H1 (cell line): ENCODE results near the gene PPBP. TPM values are rescaled to one million over a fixed set of nuclear protein-coding genes. Genes with fewer than 3 reads are reported as not detected.

ENCODE experiments used
- CTCF ChIA-PET: fragments of 300-600 bp; sonication (Branson Sonifier 250); formaldehyde crosslinking; loops from one replicate; lab custom pipeline; 2021; ENCODE audit not compliant: partially characterized antibody; lab: Charles Lee
- POLR2A ChIA-PET: fragments of 300-600 bp; sonication (Branson Sonifier 250); formaldehyde crosslinking; loops from one replicate; lab custom pipeline; 2021; ENCODE audit warnings: inconsistent platforms; ENCODE audit not compliant: partially characterized antibody; lab: Charles Lee
- DNase-seq, 2 experiments: peaks; one replicate each; pipeline versions ENCODE4 v3.0.0 to v3.0.0-alpha.2; 2010 to 2022; ENCODE audit warnings: low spot score in 2 of 2, low read depth in 1 of 2, mixed read lengths in 1 of 2
- FAIRE-seq: peaks from 2 replicates; lab custom pipeline; 2011; peaks lifted over from hg19 to GRCh38; lab: Jason Lieb, UNC
- H2AFZ ChIP-seq: 2 replicates; pipeline ENCODE4 v1.8.1; 2012; ENCODE audit warnings: low read length, inconsistent platforms
- H2AK5ac ChIP-seq: 2 replicates; pipeline ENCODE4 v1.6.1; 2013; ENCODE audit warnings: low read depth, low read length
- H2BK120ac ChIP-seq: replicated peaks from 2 replicates; pipeline ENCODE3; 2013; ENCODE audit warnings: low read depth, low read length, inconsistent platforms
- H2BK12ac ChIP-seq: 2 replicates; pipeline ENCODE4 v1.6.1; 2013; ENCODE audit warnings: low read depth, low read length
- H2BK15ac ChIP-seq: 2 replicates; pipeline ENCODE4 v1.6.1; 2013; ENCODE audit warnings: low read length
- H2BK20ac ChIP-seq: 2 replicates; pipeline ENCODE4 v1.6.1; 2013; ENCODE audit warnings: low read length
- H2BK5ac ChIP-seq: 2 replicates; pipeline ENCODE4 v1.6.1; 2013; ENCODE audit warnings: low read depth, low read length
- H3K14ac ChIP-seq: 2 replicates; pipeline ENCODE4 v1.6.1; 2013; ENCODE audit warnings: inconsistent platforms; ENCODE audit not compliant: insufficient read length
- H3K18ac ChIP-seq: 2 replicates; pipeline ENCODE4 v1.6.1; 2013; ENCODE audit warnings: low read length; ENCODE audit errors: extremely low read depth
- H3K23ac ChIP-seq: 2 replicates; pipeline ENCODE4 v1.6.1; 2013; ENCODE audit warnings: inconsistent platforms; ENCODE audit not compliant: insufficient read length
- H3K23me2 ChIP-seq: 2 replicates; pipeline ENCODE4 v1.6.1; 2013; ENCODE audit warnings: low read depth, low read length
- H3K27ac ChIP-seq: 2 replicates; pipeline ENCODE4 v1.6.1; 2011; ENCODE audit warnings: low read depth, low read length, inconsistent platforms
- H3K27me3 ChIP-seq, 4 experiments: replicated peaks in 1 of 4; 1 replicate in 1 of 4; 2 replicates in 3 of 4; pipeline versions ENCODE4 v1.6.1 to v1.8.1; 2011 to 2013; ENCODE audit warnings: low read length in 3 of 4, mild to moderate bottlenecking in 3 of 4, inconsistent platforms in 2 of 4, mixed read lengths in 2 of 4, moderate library complexity in 1 of 4; ENCODE audit not compliant: control insufficient read depth in 3 of 4, insufficient read depth in 3 of 4; ENCODE audit errors: extremely low read depth in 1 of 4
- H3K36me3 ChIP-seq, 4 experiments: 2 replicates each; pipeline versions ENCODE4 v1.6.1 to v1.8.1; 2011 to 2013; ENCODE audit warnings: mild to moderate bottlenecking in 4 of 4, low read length in 3 of 4, moderate library complexity in 2 of 4, control low read depth in 1 of 4, inconsistent platforms in 1 of 4; ENCODE audit not compliant: insufficient read depth in 4 of 4, control insufficient read depth in 2 of 4
- H3K4ac ChIP-seq: replicated peaks from 2 replicates; pipeline ENCODE3; 2013; ENCODE audit warnings: low read length, low read depth, mixed read lengths, inconsistent platforms; ENCODE audit not compliant: insufficient read length
- H3K4me1 ChIP-seq, 4 experiments: replicated peaks in 1 of 4; 1 replicate in 1 of 4; 2 replicates in 3 of 4; pipeline versions ENCODE4 v1.6.1 to v1.8.1; 2011 to 2013; ENCODE audit warnings: low read length in 3 of 4, inconsistent platforms in 2 of 4, mixed read lengths in 1 of 4; ENCODE audit not compliant: insufficient read depth in 4 of 4, control insufficient read depth in 3 of 4
- H3K4me2 ChIP-seq, 2 experiments: 2 replicates each; pipeline versions ENCODE4 v1.6.1 to v1.8.1; 2011 to 2013; ENCODE audit warnings: low read depth in 2 of 2, low read length in 2 of 2, control low read depth in 1 of 2, inconsistent platforms in 1 of 2, mild to moderate bottlenecking in 1 of 2; ENCODE audit not compliant: insufficient read depth in 1 of 2
- H3K4me3 ChIP-seq, 4 experiments: fragments of 200-600, 300-600 bp in 1 of 4; sonication (generic), shearing (Covaris generic), sonication (Bioruptor Twin) in 1 of 4; 2 replicates each; pipeline versions ENCODE4 v1.5.1 to v1.8.1; 2011 to 2016; ENCODE audit warnings: low read length in 4 of 4, low read depth in 3 of 4, control low read depth in 2 of 4, inconsistent platforms in 2 of 4, mild to moderate bottlenecking in 2 of 4, mixed read lengths in 1 of 4, moderate library complexity in 1 of 4; ENCODE audit not compliant: insufficient read depth in 2 of 4; ENCODE audit errors: extremely low read depth in 1 of 4
- H3K56ac ChIP-seq: replicated peaks from 2 replicates; pipeline ENCODE3; 2013; ENCODE audit warnings: low read depth, mild to moderate bottlenecking, mixed read lengths, low read length, inconsistent platforms; ENCODE audit not compliant: insufficient read length
- H3K79me1 ChIP-seq: 2 replicates; pipeline ENCODE4 v1.6.1; 2013; ENCODE audit warnings: low read depth, low read length, control low read depth
- H3K79me2 ChIP-seq, 2 experiments: 2 replicates each; pipeline versions ENCODE4 v1.6.1 to v1.8.1; 2012 to 2013; ENCODE audit warnings: low read length in 2 of 2, mild to moderate bottlenecking in 2 of 2, inconsistent platforms in 1 of 2; ENCODE audit not compliant: insufficient read depth in 2 of 2, control insufficient read depth in 1 of 2
- H3K9ac ChIP-seq, 4 experiments: replicated peaks in 1 of 4; 1 replicate in 1 of 4; 2 replicates in 3 of 4; pipeline versions ENCODE4 v1.6.1 to v1.8.1; 2011 to 2013; ENCODE audit warnings: low read depth in 3 of 4, low read length in 3 of 4, control low read depth in 2 of 4, mild to moderate bottlenecking in 2 of 4, moderate library complexity in 2 of 4, inconsistent platforms in 1 of 4; ENCODE audit errors: extremely low read depth in 1 of 4
- H3K9me3 ChIP-seq, 2 experiments: 2 replicates each; pipeline versions ENCODE4 v1.6.1 to v1.8.1; 2012 to 2013; ENCODE audit warnings: mild to moderate bottlenecking in 2 of 2, moderate library complexity in 2 of 2, control low read depth in 1 of 2, inconsistent platforms in 1 of 2, low read depth in 1 of 2, low read length in 1 of 2, mixed read lengths in 1 of 2; ENCODE audit not compliant: insufficient read depth in 2 of 2
- H4K20me1 ChIP-seq, 2 experiments: replicated peaks in 1 of 2; 2 replicates each; pipeline versions ENCODE3 to v1.8.1; 2011 to 2013; ENCODE audit warnings: inconsistent platforms in 2 of 2, low read length in 2 of 2, mild to moderate bottlenecking in 1 of 2; ENCODE audit not compliant: insufficient read depth in 2 of 2, control insufficient read depth in 1 of 2
- H4K5ac ChIP-seq: 2 replicates; pipeline ENCODE4 v1.6.1; 2013; ENCODE audit warnings: low read length, low read depth, mixed read lengths, inconsistent platforms; ENCODE audit not compliant: insufficient read length
- H4K8ac ChIP-seq: 2 replicates; pipeline ENCODE4 v1.8.0; 2013; ENCODE audit warnings: mild to moderate bottlenecking, moderate library complexity, low read length, inconsistent platforms; ENCODE audit not compliant: insufficient read depth; ENCODE audit errors: extremely low read depth
- H4K91ac ChIP-seq: replicated peaks from 2 replicates; pipeline ENCODE3; 2013; ENCODE audit warnings: low read length, mixed read lengths, inconsistent platforms; ENCODE audit not compliant: insufficient read length
- EZH2 ChIP-seq: fragments of 200-600 bp; sonication (generic); IDR thresholded peaks from 2 replicates; pipeline ENCODE4 v1.7.1; 2012; ENCODE audit warnings: low read depth, mild to moderate bottlenecking, moderate library complexity, low read length, inconsistent platforms; ENCODE audit not compliant: severe bottlenecking
- FOSL1 ChIP-seq: IDR thresholded peaks from 2 replicates; pipeline ENCODE4 v1.6.1; 2011; ENCODE audit warnings: mild to moderate bottlenecking, low read depth, low read length, moderate library complexity; ENCODE audit not compliant: insufficient read depth
- JUN ChIP-seq: IDR thresholded peaks from 2 replicates; pipeline ENCODE4 v1.6.1; 2011; ENCODE audit warnings: low read depth, mild to moderate bottlenecking, improper control_type of control experiment, low read length
- POLR2AphosphoS5 ChIP-seq: IDR thresholded peaks from 2 replicates; pipeline ENCODE4 v1.6.1; 2011; ENCODE audit warnings: low read depth, low read length
- RAD21 ChIP-seq, 2 experiments: IDR thresholded peaks in 1 of 2; conservative IDR thresholded peaks in 1 of 2; 2 replicates each; pipeline ENCODE4 v1.6.1; 2011; ENCODE audit warnings: low read depth in 2 of 2, low read length in 2 of 2, improper control_type of control experiment in 1 of 2, inconsistent platforms in 1 of 2, mild to moderate bottlenecking in 1 of 2, moderate library complexity in 1 of 2
- RBBP5 ChIP-seq: IDR thresholded peaks from 2 replicates; pipeline ENCODE4 v1.7.1; 2012; ENCODE audit warnings: low read depth, mild to moderate bottlenecking, inconsistent platforms, low read length, moderate library complexity, borderline replicate concordance
- ZNF274 ChIP-seq: IDR thresholded peaks from 2 replicates; pipeline ENCODE4 v1.7.0; 2012; ENCODE audit warnings: low read length, borderline replicate concordance; ENCODE audit errors: extremely low read depth
- polyA plus RNA-seq, 7 experiments: library from polyadenylated mRNA; depleted of rRNA in 3 of 7; stranded (reverse) in 5 of 7; unstranded in 2 of 7; fragments of >200 nt in 5 of 7; fragments of 200-250 nt in 2 of 7; gene quantifications; 1 replicate in 5 of 7; 2 replicates in 1 of 7; 4 replicates in 1 of 7; pipeline versions ENCODE4 v1.2.1 to v1.2.3, GENCODE V29; 2011 to 2013; ENCODE audit warnings: missing spikeins in 2 of 7, mixed read lengths in 2 of 7
- total RNA-seq: library from RNA; stranded (reverse); fragmentation: NEBNext Ultra II Directional; extraction: Animal tissue kit (Norgen Biotek cat#: 25700); gene quantifications from 2 replicates; pipeline ENCODE4 v1.2.1, GENCODE V29; 2021

The PPBP gene
- total and polyA plus RNA-seq, 2 of the 8 experiments (the other 6 are each of a cell fraction or from before 2014, with no cell fraction given): 0.18 to 0.43 TPM

GRCh38 chr4:74030285-74030684, 42.3 kb upstream of the PPBP start:
- no peak overlapping the region for H3K4ac ChIP-seq
- H3K27ac ChIP-seq: no peak overlapping the region
- no peak overlapping the region for H2BK20ac ChIP-seq
- no peak overlapping the region for H3K14ac ChIP-seq
- no peak overlapping the region for H3K23ac ChIP-seq
- CTCF ChIA-PET: interaction anchor here (1.2 kb wide), 1 partner anchor 65 kb away, joined by 3 read pairs; no protein-coding TSS in a partner anchor
- H3K27me3 ChIP-seq: no peaks in the 10 kb centered on the region
- H2BK15ac ChIP-seq: no peak overlapping the region
- H3K23me2 ChIP-seq: no peaks in the 10 kb centered on the region
- TF ChIP-seq FOSL1 (no peak), RBBP5 (no peak), EZH2 (no peak), JUN (no peak), RAD21 (IDR thresholded peaks at IDR 0.05 in 1 of 2, conservative IDR thresholded peaks at IDR 0.05 in 1 of 2; ENCODE audit: low read depth in 2 of 2, low read length in 2 of 2) (no peak), ZNF274 (no peak), POLR2AphosphoS5 (no peak)
- no peaks in the 10 kb centered on the region for H3K79me2 ChIP-seq
- no peak overlapping the region for H2AFZ ChIP-seq
- no peak overlapping the region for H3K4me2 ChIP-seq
- no peak overlapping the region for H2BK12ac ChIP-seq
- no peak overlapping the region for H2BK5ac ChIP-seq
- H2BK120ac ChIP-seq: no peak overlapping the region
- H3K79me1 ChIP-seq: no peaks in the 10 kb centered on the region
- H4K8ac ChIP-seq: no peak overlapping the region
- H4K20me1 ChIP-seq: no peaks in the 10 kb centered on the region
- POLR2A ChIA-PET: interaction anchor here (1.1 kb wide), 1 partner anchor 14 kb away, joined by 5 read pairs; no protein-coding TSS in a partner anchor
- H3K4me3 ChIP-seq: no peak overlapping the region
- DNase-seq (no peak), FAIRE-seq (no peak)
- H3K18ac ChIP-seq: no peak overlapping the region
- no peak overlapping the region for H3K56ac ChIP-seq
- no peak overlapping the region for H4K91ac ChIP-seq
- no peaks in the 10 kb centered on the region for H3K36me3 ChIP-seq
- no peak overlapping the region for H2AK5ac ChIP-seq
- H3K9ac ChIP-seq: no peak overlapping the region
- no peaks in the 10 kb centered on the region for H3K4me1 ChIP-seq
- H3K9me3 ChIP-seq: no peaks in the 10 kb centered on the region
- H4K5ac ChIP-seq: no peak overlapping the region
